Smooth muscle cell (in vitro differentiated cells): ENCODE results near the gene PNPLA6. TPM values are rescaled to one million over a fixed set of nuclear protein-coding genes. Genes with fewer than 3 reads are reported as not detected.

ENCODE experiments used
- DNase-seq: peaks from one replicate; lab custom pipeline; 2025; ENCODE audit not compliant: unreplicated experiment; lab: John Stamatoyannopoulos, UW
- H2AFZ ChIP-seq: fragments of 200-600 bp; sonication (generic); 2 replicates; pipeline ENCODE4 v1.6.0; 2016; ENCODE audit warnings: antibody characterized with exemption, low read depth, mild to moderate bottlenecking
- H3F3A ChIP-seq: fragments of 200-600 bp; sonication (generic); 2 replicates; pipeline ENCODE4 v1.6.0; 2017; ENCODE audit warnings: antibody characterized with exemption, low read depth
- H3K27ac ChIP-seq: fragments of 200-600 bp; sonication (generic); 2 replicates; pipeline ENCODE4 v1.5.1; 2016; ENCODE audit warnings: low read depth, mild to moderate bottlenecking
- H3K27me3 ChIP-seq: fragments of 200-600 bp; sonication (generic); 2 replicates; pipeline ENCODE4 v1.6.1; 2016; ENCODE audit warnings: low read depth, mild to moderate bottlenecking
- H3K36me3 ChIP-seq: fragments of 200-600 bp; sonication (generic); 2 replicates; pipeline ENCODE4 v1.5.1; 2016; ENCODE audit warnings: low read depth
- H3K4me1 ChIP-seq: fragments of 200-600 bp; sonication (generic); 2 replicates; pipeline ENCODE4 v1.5.1; 2016; ENCODE audit warnings: low read depth
- H3K4me2 ChIP-seq: fragments of 200-600 bp; sonication (generic); 2 replicates; pipeline ENCODE4 v1.6.0; 2016; ENCODE audit warnings: mild to moderate bottlenecking
- H3K4me3 ChIP-seq: fragments of 200-600 bp; sonication (generic); 2 replicates; pipeline ENCODE4 v1.5.1; 2016; ENCODE audit warnings: mild to moderate bottlenecking
- H3K79me2 ChIP-seq: fragments of 200-600 bp; sonication (generic); 2 replicates; pipeline ENCODE4 v1.6.0; 2016; ENCODE audit warnings: low read depth, mild to moderate bottlenecking
- H3K9ac ChIP-seq: fragments of 200-600 bp; sonication (generic); 2 replicates; pipeline ENCODE4 v1.6.0; 2016; ENCODE audit warnings: low read depth
- H3K9me3 ChIP-seq: fragments of 200-600 bp; sonication (generic); replicated peaks from 2 replicates; pipeline ENCODE4 v1.5.1; 2016; ENCODE audit warnings: low read depth
- H4K20me1 ChIP-seq: fragments of 200-600 bp; sonication (generic); 2 replicates; pipeline ENCODE4 v1.6.0; 2016; ENCODE audit warnings: low read depth
- whole genome bisulfite sequencing: methylation state at CpG from one replicate; pipeline ENCODE4 v1.1.7; 2016; ENCODE audit warnings: low lambda C conversion rate; 5-methylcytosine and 5-hydroxymethylcytosine counted together
- polyA plus RNA-seq: library from polyadenylated mRNA; unstranded; fragments of >200 nt; fragmentation: Nextera tagmentation; extraction: Ambion mirVana; gene quantifications from 2 replicates; pipeline ENCODE4 v1.2.1, GENCODE V29; 2016
- small RNA-seq: library from RNA; depleted of rRNA; stranded (forward); fragments of <200 nt; gene quantifications from one replicate; pipeline ENCODE3, GENCODE V24; 2014
- total RNA-seq: library from RNA; depleted of rRNA; stranded (reverse); fragments of >200 nt; gene quantifications from 2 replicates; pipeline ENCODE4 v1.2.3, GENCODE V29; 2014
- TF ChIP-seq, protein P1 (sequence below): fragments of 200-600 bp; sonication (generic); IDR thresholded peaks from 2 replicates; pipeline ENCODE4 v1.5.1; 2017; ENCODE audit warnings: borderline replicate concordance, mild to moderate bottlenecking, antibody characterized with exemption; ENCODE audit not compliant: insufficient read depth, poor library complexity, severe bottlenecking

The PNPLA6 gene
- total and polyA plus RNA-seq, 2 experiments from 2014 or later: 22.3 to 55.6 TPM

- H3K27ac ChIP-seq: no peak overlapping the region
- H3K36me3 ChIP-seq: no peaks in the 10 kb centered on the region
- H3K9me3 ChIP-seq: no peaks in the 10 kb centered on the region
- no peak overlapping the region for H3K9ac ChIP-seq
- no peaks in the 10 kb centered on the region for H4K20me1 ChIP-seq
- H3K79me2 ChIP-seq: no peaks in the 10 kb centered on the region
- no peak for DNase-seq
- TF ChIP-seq, protein P1, sequence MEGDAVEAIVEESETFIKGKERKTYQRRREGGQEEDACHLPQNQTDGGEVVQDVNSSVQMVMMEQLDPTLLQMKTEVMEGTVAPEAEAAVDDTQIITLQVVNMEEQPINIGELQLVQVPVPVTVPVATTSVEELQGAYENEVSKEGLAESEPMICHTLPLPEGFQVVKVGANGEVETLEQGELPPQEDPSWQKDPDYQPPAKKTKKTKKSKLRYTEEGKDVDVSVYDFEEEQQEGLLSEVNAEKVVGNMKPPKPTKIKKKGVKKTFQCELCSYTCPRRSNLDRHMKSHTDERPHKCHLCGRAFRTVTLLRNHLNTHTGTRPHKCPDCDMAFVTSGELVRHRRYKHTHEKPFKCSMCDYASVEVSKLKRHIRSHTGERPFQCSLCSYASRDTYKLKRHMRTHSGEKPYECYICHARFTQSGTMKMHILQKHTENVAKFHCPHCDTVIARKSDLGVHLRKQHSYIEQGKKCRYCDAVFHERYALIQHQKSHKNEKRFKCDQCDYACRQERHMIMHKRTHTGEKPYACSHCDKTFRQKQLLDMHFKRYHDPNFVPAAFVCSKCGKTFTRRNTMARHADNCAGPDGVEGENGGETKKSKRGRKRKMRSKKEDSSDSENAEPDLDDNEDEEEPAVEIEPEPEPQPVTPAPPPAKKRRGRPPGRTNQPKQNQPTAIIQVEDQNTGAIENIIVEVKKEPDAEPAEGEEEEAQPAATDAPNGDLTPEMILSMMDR: no peak
- WGBS: 95% methylated on average over 16 of the region's 31 CpGs
- H3K27me3 ChIP-seq: no peaks in the 10 kb centered on the region
- H3F3A ChIP-seq: no peaks in the 10 kb centered on the region
- H3K4me2 ChIP-seq: no peak overlapping the region
- no peak overlapping the region for H3K4me3 ChIP-seq
- no peaks in the 10 kb centered on the region for H3K4me1 ChIP-seq
- no peak overlapping the region for H2AFZ ChIP-seq
Observed at GRCh38 chr19:7610491-7611240, 75.1 kb downstream of the PNPLA6 start.

Small RNAs within 50 kb of the gene (small RNA-seq; reads per million reads assigned to genes)
- not detected for gene AC008878.2

Other genes with a start within 250 kb of the PNPLA6 start
- gene INSR, start 241.3 kb upstream of the PNPLA6 start, total RNA-seq: 8.5 and 12.7 TPM in 2 replicates
- 2.8 and 3.9 TPM in 2 replicates for gene INSR, start 241.3 kb upstream of the PNPLA6 start, polyA plus RNA-seq
- 18.0 and 24.0 TPM in 2 replicates for gene ARHGEF18, start 186.8 kb upstream of the PNPLA6 start, total RNA-seq
- gene ARHGEF18, start 186.8 kb upstream of the PNPLA6 start, polyA plus RNA-seq: 18.8 and 26.0 TPM in 2 replicates
- 3.8 TPM in 1 of 2 replicates, not detected in the other for gene PEX11G, start 46.7 kb upstream of the PNPLA6 start, total RNA-seq
- 4.3 and 6.4 TPM in 2 replicates for gene PEX11G, start 46.7 kb upstream of the PNPLA6 start, polyA plus RNA-seq
- gene ZNF358, start 19.6 kb upstream of the PNPLA6 start, total RNA-seq: 47.9 and 67.2 TPM in 2 replicates
- gene ZNF358, start 19.6 kb upstream of the PNPLA6 start, polyA plus RNA-seq: 34.4 and 40.8 TPM in 2 replicates
- gene MCOLN1, start 13.1 kb upstream of the PNPLA6 start, total RNA-seq: 5.5 and 9.8 TPM in 2 replicates
- gene MCOLN1, start 13.1 kb upstream of the PNPLA6 start, polyA plus RNA-seq: 19.2 and 35.2 TPM in 2 replicates
- 1.5 and 1.8 TPM in 2 replicates for gene CAMSAP3, start 60.1 kb downstream of the PNPLA6 start, total RNA-seq
- gene CAMSAP3, start 60.1 kb downstream of the PNPLA6 start, polyA plus RNA-seq: 1.4 and 10.7 TPM in 2 replicates
- 26.9 and 36.3 TPM in 2 replicates for gene XAB2, start 93.8 kb downstream of the PNPLA6 start, total RNA-seq
- gene XAB2, start 93.8 kb downstream of the PNPLA6 start, polyA plus RNA-seq: 26.9 and 34.2 TPM in 2 replicates
- gene PET100, start 94.1 kb downstream of the PNPLA6 start, total RNA-seq: 14.5 and 22.1 TPM in 2 replicates
- gene PET100, start 94.1 kb downstream of the PNPLA6 start, polyA plus RNA-seq: 354 and 386 TPM in 2 replicates
- not detected in 2 replicates for gene PCP2, start 98.0 kb downstream of the PNPLA6 start, total RNA-seq
- 0.35 and 0.56 TPM in 2 replicates for gene PCP2, start 98.0 kb downstream of the PNPLA6 start, polyA plus RNA-seq
- 11.6 and 17.8 TPM in 2 replicates for gene STXBP2, start 101.4 kb downstream of the PNPLA6 start, total RNA-seq
- gene STXBP2, start 101.4 kb downstream of the PNPLA6 start, polyA plus RNA-seq: 32.7 and 67.2 TPM in 2 replicates
- not detected in 2 replicates for gene RETN, start 133.3 kb downstream of the PNPLA6 start, total RNA-seq
- not detected in 2 replicates for gene RETN, start 133.3 kb downstream of the PNPLA6 start, polyA plus RNA-seq
- not detected in 2 replicates for gene MCEMP1, start 141.4 kb downstream of the PNPLA6 start, total RNA-seq
- gene MCEMP1, start 141.4 kb downstream of the PNPLA6 start, polyA plus RNA-seq: not detected in 2 replicates
- gene TRAPPC5, start 145.1 kb downstream of the PNPLA6 start, total RNA-seq: 61.4 and 61.8 TPM in 2 replicates
- gene TRAPPC5, start 145.1 kb downstream of the PNPLA6 start, polyA plus RNA-seq: 166 and 174 TPM in 2 replicates
- gene FCER2, start 166.4 kb downstream of the PNPLA6 start, total RNA-seq: not detected in 2 replicates
- not detected in 2 replicates for gene FCER2, start 166.4 kb downstream of the PNPLA6 start, polyA plus RNA-seq
- not detected in 2 replicates for gene CLEC4G, start 196.4 kb downstream of the PNPLA6 start, total RNA-seq
- not detected in 2 replicates for gene CLEC4G, start 196.4 kb downstream of the PNPLA6 start, polyA plus RNA-seq
- gene CD209, start 211.8 kb downstream of the PNPLA6 start, total RNA-seq: not detected in 2 replicates
- gene CD209, start 211.8 kb downstream of the PNPLA6 start, polyA plus RNA-seq: not detected in 2 replicates
- not detected in 2 replicates for gene CLEC4M, start 227.5 kb downstream of the PNPLA6 start, total RNA-seq
- gene CLEC4M, start 227.5 kb downstream of the PNPLA6 start, polyA plus RNA-seq: not detected in 2 replicates